Erythroblast (primary cell): ENCODE measurements around the gene FAM163B.

Experiments
- GATA1 ChIP-seq: IDR thresholded peaks from 2 replicates; pipeline ENCODE4 v1.6.1; 2011; ENCODE audit warnings: low read depth, mild to moderate bottlenecking, control low read depth, low read length, moderate library complexity
- POLR2A ChIP-seq: IDR thresholded peaks from 2 replicates; pipeline ENCODE4 v1.6.1; 2011; ENCODE audit warnings: mild to moderate bottlenecking, low read length

DNA sequence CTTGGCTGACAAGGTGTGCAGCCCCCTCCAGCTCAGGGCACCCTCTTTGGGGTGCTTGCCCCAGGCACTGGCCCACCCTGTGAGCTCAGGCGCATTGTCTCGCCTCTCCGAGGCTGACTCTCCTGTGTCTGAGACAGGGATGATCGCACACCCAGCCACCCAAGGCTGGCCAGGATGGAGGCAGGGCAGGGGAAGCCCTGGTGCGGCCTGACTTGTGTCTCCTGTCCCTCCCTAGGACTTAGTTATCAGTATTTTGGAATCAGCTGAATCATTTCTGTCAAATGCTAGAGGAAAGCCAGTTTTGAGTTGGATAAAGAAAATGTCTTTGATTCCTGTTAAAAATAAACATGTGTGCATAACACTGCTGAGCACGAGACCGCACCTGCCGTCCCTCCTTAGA lies 24.5 kb upstream of the FAM163B start:
- no peak for TF ChIP-seq POLR2A
- TF ChIP-seq GATA1, result no peak
